Measurements from ENCODE around the gene ARHGAP10. TPM values are rescaled to one million over a fixed set of nuclear protein-coding genes. Genes with fewer than 3 reads are reported as not detected.

The ARHGAP10 gene
- total RNA-seq, 1 experiment from 2014 or later: 9.0 TPM

DNA sequence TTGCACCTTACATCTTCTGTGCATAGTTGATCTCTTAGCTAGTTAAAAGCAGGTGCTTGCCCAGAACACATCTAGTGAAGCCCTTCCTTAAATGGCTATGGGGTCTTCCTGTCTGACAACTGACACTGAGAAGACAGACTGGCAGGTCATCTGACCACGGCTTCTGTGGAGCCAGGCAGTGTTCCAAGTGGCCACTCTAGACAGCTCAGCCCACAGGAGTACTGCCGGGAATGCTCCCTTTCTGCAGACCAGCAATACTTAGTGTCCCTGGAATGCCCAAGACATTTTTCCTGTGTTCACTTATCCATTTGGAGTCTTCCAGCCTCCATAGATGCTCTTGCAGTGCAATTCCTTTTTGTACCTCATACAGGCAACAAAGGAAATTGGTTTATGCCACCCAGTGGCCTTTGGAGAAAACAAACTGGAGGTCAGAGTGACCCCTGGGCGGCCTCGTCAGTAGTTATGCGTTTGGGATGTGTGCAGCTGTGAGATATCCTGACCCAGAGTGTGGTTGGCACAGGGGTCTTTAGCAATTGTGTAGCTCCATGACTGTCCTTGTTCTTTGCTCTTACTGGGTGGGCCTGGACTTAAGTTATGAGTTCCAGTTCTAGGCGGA, 335.5 kb downstream of the ARHGAP10 start:
- DNase-seq (no peak), ATAC-seq (no peak)
- Histone ChIP-seq H3K36me3 (ENCODE audit: low read depth, low read length) (no peaks in the 10 kb centered on the region), H3K4me3 (ENCODE audit: low read length) (no peak overlapping the region), H4K20me1 (ENCODE audit: low read length) (no peaks in the 10 kb centered on the region), H3K9me2 (replicated peaks; ENCODE audit: low read length) (no peaks in the 10 kb centered on the region), H3K27ac (ENCODE audit: low read length) (no peak overlapping the region), H3K9me3 (ENCODE audit: low read length) (no peaks in the 10 kb centered on the region), H2AFZ (ENCODE audit: low read length) (no peak overlapping the region), H3K79me2 (ENCODE audit: low read length) (no peaks in the 10 kb centered on the region), H3K4me2 (ENCODE audit: low read length) (no peak overlapping the region), H3F3A (ENCODE audit: low read length, unreplicated experiment) (no peaks in the 10 kb centered on the region), H3K4me1 (ENCODE audit: insufficient read depth, low read length) (no peaks in the 10 kb centered on the region), H3K9ac (ENCODE audit: low read length) (no peak overlapping the region), H3K27me3 (ENCODE audit: low read length) (no peaks in the 10 kb centered on the region)
- intact Hi-C loops (cut with micrococcal nuclease): no loop called here
- CTCF ChIA-PET: no interaction called here
- no TSS peak for BruUV-seq (replicated peaks)
- POLR2A ChIA-PET (ENCODE audit: unreplicated experiment): no interaction called here
- TF ChIP-seq EZH2 (IDR thresholded peaks at IDR 0.05; ENCODE audit: low read length, unreplicated experiment) (no peak), EZH2phosphoT487 (IDR thresholded peaks at IDR 0.05; ENCODE audit: borderline replicate concordance, low read length) (no peak)
- TF ChIP-seq, protein P1, sequence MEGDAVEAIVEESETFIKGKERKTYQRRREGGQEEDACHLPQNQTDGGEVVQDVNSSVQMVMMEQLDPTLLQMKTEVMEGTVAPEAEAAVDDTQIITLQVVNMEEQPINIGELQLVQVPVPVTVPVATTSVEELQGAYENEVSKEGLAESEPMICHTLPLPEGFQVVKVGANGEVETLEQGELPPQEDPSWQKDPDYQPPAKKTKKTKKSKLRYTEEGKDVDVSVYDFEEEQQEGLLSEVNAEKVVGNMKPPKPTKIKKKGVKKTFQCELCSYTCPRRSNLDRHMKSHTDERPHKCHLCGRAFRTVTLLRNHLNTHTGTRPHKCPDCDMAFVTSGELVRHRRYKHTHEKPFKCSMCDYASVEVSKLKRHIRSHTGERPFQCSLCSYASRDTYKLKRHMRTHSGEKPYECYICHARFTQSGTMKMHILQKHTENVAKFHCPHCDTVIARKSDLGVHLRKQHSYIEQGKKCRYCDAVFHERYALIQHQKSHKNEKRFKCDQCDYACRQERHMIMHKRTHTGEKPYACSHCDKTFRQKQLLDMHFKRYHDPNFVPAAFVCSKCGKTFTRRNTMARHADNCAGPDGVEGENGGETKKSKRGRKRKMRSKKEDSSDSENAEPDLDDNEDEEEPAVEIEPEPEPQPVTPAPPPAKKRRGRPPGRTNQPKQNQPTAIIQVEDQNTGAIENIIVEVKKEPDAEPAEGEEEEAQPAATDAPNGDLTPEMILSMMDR (conservative IDR thresholded peaks at IDR 0.05; ENCODE audit: low read depth, low read length): no peak

DNA sequence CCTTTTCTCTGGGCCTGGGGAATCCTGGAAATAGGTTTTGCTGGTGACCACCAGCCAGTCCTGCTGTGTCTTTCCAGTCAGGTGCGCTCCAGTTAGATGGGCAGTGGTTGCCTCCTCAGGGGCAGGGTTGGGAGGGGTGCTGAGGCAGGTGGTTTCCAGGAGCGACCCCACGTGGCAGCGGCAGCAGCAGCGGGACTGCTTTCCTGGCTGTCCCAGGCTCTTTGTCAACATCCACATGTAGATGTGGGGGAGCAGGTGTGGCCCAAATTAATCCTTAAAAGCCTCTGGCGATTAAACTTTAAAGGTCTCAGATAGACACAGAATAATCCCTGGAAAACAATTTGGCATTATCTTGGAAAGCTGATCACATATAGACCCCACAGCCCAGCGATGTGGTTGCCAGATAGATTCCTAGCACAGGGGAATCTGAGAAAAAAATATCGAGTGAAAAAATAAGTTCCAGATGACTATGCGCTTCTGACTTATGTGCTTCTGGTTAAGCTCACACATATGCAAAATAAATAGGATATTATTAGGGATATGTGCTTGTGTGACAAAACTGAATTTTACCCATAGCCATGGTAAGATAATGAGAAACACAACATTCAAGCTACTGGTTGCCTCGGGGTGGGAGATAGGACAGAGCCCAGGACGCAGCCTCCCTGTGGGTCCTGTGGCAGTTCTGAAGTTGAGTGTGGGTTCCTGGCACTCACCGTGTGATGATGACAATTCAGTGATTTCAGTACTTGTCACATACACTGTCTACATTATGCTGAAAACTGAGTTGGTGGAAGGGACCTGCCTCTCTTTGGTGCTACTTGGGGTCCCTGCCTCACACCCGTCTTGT, 336.4 kb downstream of the ARHGAP10 start:
- Histone ChIP-seq H3K4me2 (ENCODE audit: low read length) (no peak overlapping the region), H3F3A (ENCODE audit: low read length, unreplicated experiment) (no peaks in the 10 kb centered on the region), H3K4me3 (ENCODE audit: low read length) (no peak overlapping the region), H3K9me3 (ENCODE audit: low read length) (no peaks in the 10 kb centered on the region), H3K9me2 (replicated peaks; ENCODE audit: low read length) (no peaks in the 10 kb centered on the region), H4K20me1 (ENCODE audit: low read length) (no peaks in the 10 kb centered on the region), H3K27ac (ENCODE audit: low read length) (no peak overlapping the region), H3K4me1 (ENCODE audit: insufficient read depth, low read length) (no peaks in the 10 kb centered on the region), H3K27me3 (ENCODE audit: low read length) (no peaks in the 10 kb centered on the region), H3K36me3 (ENCODE audit: low read depth, low read length) (no peaks in the 10 kb centered on the region), H3K9ac (ENCODE audit: low read length) (no peak overlapping the region), H2AFZ (ENCODE audit: low read length) (no peak overlapping the region), H3K79me2 (ENCODE audit: low read length) (no peaks in the 10 kb centered on the region)
- TF ChIP-seq EZH2phosphoT487 (IDR thresholded peaks at IDR 0.05; ENCODE audit: borderline replicate concordance, low read length) (no peak), EZH2 (IDR thresholded peaks at IDR 0.05; ENCODE audit: low read length, unreplicated experiment) (no peak)
- TF ChIP-seq, protein P1 (conservative IDR thresholded peaks at IDR 0.05; ENCODE audit: low read depth, low read length): no peak
- ChIA-PET CTCF (no interaction called here), POLR2A (ENCODE audit: unreplicated experiment) (no interaction called here)
- ATAC-seq (no peak), DNase-seq (no peak)
- intact Hi-C loops (cut with micrococcal nuclease): no loop called here
- BruUV-seq (replicated peaks): no TSS peak
